Measurements from ENCODE around the gene PEX13.

GRCh38 chr2:61065714-61066709, 48.5 kb downstream of the PEX13 start, which contains the start of gene SANBR:
- TF ChIP-seq TEAD4 (IDR thresholded peaks at IDR 0.05), result no peak
- TF ChIP-seq CREB1 (IDR thresholded peaks at IDR 0.05; ENCODE audit: low read depth), result no peak
- peak; percentile 33; the same call in 1 of the 2 replicates for TF ChIP-seq TAF1 (IDR thresholded peaks at IDR 0.05; ENCODE audit: low read depth)
- TF ChIP-seq REST (IDR thresholded peaks at IDR 0.05; ENCODE audit: low read depth), result no peak
- TF ChIP-seq USF1 (IDR thresholded peaks at IDR 0.05), result no peak
- peak; percentile 40 for TF ChIP-seq MAX (IDR thresholded peaks at IDR 0.05)
